ENCODE measurements around the gene KRT25.
"Not testable (repeated sequence)": the region's sequence is repeated elsewhere in the genome, so short reads cannot be mapped to it uniquely, and the experiment has no call there.

KRT25 gene

DNA sequence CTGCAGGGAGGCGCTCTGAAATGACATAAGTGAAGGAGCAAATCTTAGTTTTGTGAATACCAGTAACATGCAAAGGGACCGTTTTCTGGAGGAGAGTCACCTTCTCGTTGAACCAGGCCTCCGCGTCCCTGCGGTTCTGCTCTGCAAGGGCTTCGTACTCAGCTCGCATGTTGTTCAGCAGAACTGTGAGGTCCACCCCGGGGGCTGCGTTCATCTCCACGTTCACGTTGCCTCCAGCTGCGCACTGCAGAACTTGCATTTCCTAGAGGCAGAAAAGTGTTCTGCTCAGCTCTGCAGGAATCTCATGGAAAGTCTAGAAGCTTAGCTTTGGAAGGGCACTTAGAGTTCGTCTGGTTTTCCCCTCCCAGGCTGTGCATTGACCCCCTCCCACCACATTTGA is 4.1 kb downstream of the KRT25 start:
- H3K4me3 ChIP-seq (ENCODE audit: low read depth in 1 of 2, low read length in 2 of 2), result no peak overlapping the region
- no peaks in the 10 kb centered on the region for H3K4me1 ChIP-seq (ENCODE audit: control insufficient read depth in 1 of 2, insufficient read depth in 2 of 2, low read length in 2 of 2)
- no peaks in the 10 kb centered on the region for H3K27me3 ChIP-seq (ENCODE audit: low read depth, low read length)
- H3K9me3 ChIP-seq (ENCODE audit: control insufficient read depth in 1 of 2, low read length in 2 of 2), result no peaks in the 10 kb centered on the region
- H3K36me3 ChIP-seq (ENCODE audit: control insufficient read depth in 1 of 2, insufficient read depth in 2 of 2, low read length in 2 of 2), result no peaks in the 10 kb centered on the region
- no peak overlapping the region for H3K27ac ChIP-seq (ENCODE audit: low read length)

DNA sequence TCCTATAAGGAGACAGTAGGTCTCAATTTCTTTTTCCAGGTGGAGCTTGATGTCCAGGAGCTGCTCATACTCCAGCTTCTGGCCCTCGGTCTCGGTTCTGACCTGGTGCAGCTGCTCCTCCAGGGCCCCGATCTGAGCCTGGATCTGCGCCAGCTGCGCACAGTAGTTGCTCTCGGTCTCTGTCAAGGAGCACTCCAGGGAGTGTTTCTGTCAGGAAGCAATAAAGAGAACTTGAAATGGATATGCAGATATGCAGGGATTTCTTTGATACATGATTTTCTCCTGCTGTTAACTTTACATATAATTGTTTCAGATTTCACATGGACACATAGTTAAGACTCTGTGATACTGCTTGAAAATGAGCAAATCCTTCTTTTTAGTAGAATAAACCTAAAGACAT is 4.7 kb downstream of the KRT25 start:
- no peaks in the 10 kb centered on the region for H3K27me3 ChIP-seq (ENCODE audit: low read depth, low read length)
- no peaks in the 10 kb centered on the region for H3K4me1 ChIP-seq (ENCODE audit: control insufficient read depth in 1 of 2, insufficient read depth in 2 of 2, low read length in 2 of 2)
- no peak overlapping the region for H3K27ac ChIP-seq (ENCODE audit: low read length)
- no peaks in the 10 kb centered on the region for H3K9me3 ChIP-seq (ENCODE audit: control insufficient read depth in 1 of 2, low read length in 2 of 2)
- no peak overlapping the region for H3K4me3 ChIP-seq (ENCODE audit: low read depth in 1 of 2, low read length in 2 of 2)
- H3K36me3 ChIP-seq (ENCODE audit: control insufficient read depth in 1 of 2, insufficient read depth in 2 of 2, low read length in 2 of 2), result no peaks in the 10 kb centered on the region

DNA sequence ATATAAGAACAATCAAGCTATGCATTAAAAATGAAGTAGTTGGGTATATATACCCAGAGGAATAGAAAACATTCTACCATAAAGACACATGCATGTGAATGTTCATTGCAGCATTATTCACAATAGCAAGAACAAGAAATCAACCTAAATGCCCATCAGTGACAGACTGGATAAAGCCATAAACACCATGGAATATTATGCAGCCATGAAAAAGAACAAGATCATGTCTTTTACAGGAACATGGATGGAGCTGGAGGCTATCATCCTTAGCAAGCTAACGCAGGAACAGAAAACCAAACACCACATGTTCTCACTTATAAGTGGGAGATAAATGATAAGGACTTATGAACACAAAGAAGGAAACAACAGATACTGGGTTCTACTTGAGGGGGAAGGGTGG is 6.5 kb downstream of the KRT25 start:
- not testable (repeated sequence) for H3K4me3 ChIP-seq (ENCODE audit: low read depth in 1 of 2, low read length in 2 of 2); H3K4me1 ChIP-seq (ENCODE audit: control insufficient read depth in 1 of 2, insufficient read depth in 2 of 2, low read length in 2 of 2); H3K27ac ChIP-seq (ENCODE audit: low read length); H3K9me3 ChIP-seq (ENCODE audit: control insufficient read depth in 1 of 2, low read length in 2 of 2); H3K36me3 ChIP-seq (ENCODE audit: control insufficient read depth in 1 of 2, insufficient read depth in 2 of 2, low read length in 2 of 2); H3K27me3 ChIP-seq (ENCODE audit: low read depth, low read length)

DNA sequence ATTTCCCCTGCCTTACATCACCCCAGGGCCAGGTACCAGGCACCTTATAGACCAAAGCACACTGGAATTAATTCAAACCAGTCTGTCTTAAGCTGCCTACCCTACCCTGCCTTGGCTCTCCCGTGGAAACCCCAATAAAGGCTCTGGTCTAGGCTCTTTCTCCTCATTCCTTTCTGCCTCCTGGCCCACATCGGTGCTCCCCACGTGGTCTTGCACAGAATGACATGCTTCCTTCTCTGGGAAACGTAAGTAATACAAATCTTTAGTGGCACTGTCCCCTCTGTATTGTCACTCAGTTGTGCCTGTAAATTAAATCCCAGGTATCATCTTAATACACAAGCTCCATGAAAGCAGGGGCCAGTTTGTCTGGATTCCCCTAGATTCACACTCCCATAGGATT is 16.6 kb downstream of the KRT25 start:
- H3K9me3 ChIP-seq (ENCODE audit: control insufficient read depth in 1 of 2, low read length in 2 of 2), result no peaks in the 10 kb centered on the region
- no peak overlapping the region for H3K4me3 ChIP-seq (ENCODE audit: low read depth in 1 of 2, low read length in 2 of 2)

DNA sequence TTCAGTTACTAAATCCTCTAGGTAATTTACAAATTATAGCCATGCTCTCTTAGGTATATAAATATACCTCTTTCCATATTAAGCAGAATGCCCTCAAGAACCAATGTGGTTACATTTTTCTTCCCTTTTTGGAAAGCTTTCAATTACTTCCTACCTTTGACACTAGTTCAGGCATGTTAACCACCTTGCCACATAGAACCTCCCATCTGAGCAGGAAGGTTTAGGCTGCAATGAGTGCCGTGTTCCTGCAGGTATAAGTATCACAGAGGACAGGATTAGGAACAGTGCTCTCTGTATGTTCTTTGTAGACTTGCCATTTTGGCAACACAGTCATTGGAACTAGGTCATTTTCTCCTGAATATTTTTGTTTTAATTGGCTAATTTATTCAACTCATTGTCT is 20.1 kb downstream of the KRT25 start:
- Histone ChIP-seq H3K27ac (ENCODE audit: low read length) (no peak overlapping the region), H3K4me1 (ENCODE audit: control insufficient read depth in 1 of 2, insufficient read depth in 2 of 2, low read length in 2 of 2) (no peaks in the 10 kb centered on the region), H3K9me3 (ENCODE audit: control insufficient read depth in 1 of 2, low read length in 2 of 2) (no peaks in the 10 kb centered on the region)

More for the DNA sequence above, 16.6 kb downstream of the KRT25 start:
- Histone ChIP-seq H3K36me3 (ENCODE audit: control insufficient read depth in 1 of 2, insufficient read depth in 2 of 2, low read length in 2 of 2) (no peaks in the 10 kb centered on the region), H3K27ac (ENCODE audit: low read length) (no peak overlapping the region), H3K4me1 (ENCODE audit: control insufficient read depth in 1 of 2, insufficient read depth in 2 of 2, low read length in 2 of 2) (no peaks in the 10 kb centered on the region), H3K27me3 (ENCODE audit: low read depth, low read length) (no peaks in the 10 kb centered on the region)

DNA sequence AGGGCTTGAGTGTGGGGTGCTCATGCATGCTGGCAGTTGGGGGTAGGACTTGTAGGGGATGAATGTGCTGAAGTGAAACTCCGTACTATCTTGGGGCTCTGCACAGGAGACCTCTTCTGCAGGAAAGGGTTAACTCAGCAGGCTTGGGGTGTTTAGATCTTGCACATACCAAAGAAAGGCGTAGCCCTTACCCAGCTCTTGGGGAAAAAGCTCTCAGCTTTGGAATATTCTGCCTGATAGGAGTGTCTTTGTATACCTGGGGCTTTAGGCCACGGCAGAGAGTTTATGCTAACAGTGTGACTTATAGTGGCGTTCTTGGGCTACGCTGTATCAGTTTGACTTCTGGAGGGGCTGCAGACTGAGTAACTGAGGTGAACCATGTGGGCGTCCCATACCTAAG is 21.1 kb downstream of the KRT25 start:
- no peak overlapping the region for H3K27ac ChIP-seq (ENCODE audit: low read length)
- no peaks in the 10 kb centered on the region for H3K27me3 ChIP-seq (ENCODE audit: low read depth, low read length)
- no peaks in the 10 kb centered on the region for H3K36me3 ChIP-seq (ENCODE audit: control insufficient read depth in 1 of 2, insufficient read depth in 2 of 2, low read length in 2 of 2)
- no peaks in the 10 kb centered on the region for H3K9me3 ChIP-seq (ENCODE audit: control insufficient read depth in 1 of 2, low read length in 2 of 2)
- H3K4me1 ChIP-seq (ENCODE audit: control insufficient read depth in 1 of 2, insufficient read depth in 2 of 2, low read length in 2 of 2), result no peaks in the 10 kb centered on the region
- no peak overlapping the region for H3K4me3 ChIP-seq (ENCODE audit: low read depth in 1 of 2, low read length in 2 of 2)

More for the DNA sequence above, 20.1 kb downstream of the KRT25 start:
- H3K36me3 ChIP-seq (ENCODE audit: control insufficient read depth in 1 of 2, insufficient read depth in 2 of 2, low read length in 2 of 2), result no peaks in the 10 kb centered on the region
- no peak overlapping the region for H3K4me3 ChIP-seq (ENCODE audit: low read depth in 1 of 2, low read length in 2 of 2)
- no peaks in the 10 kb centered on the region for H3K27me3 ChIP-seq (ENCODE audit: low read depth, low read length)

DNA sequence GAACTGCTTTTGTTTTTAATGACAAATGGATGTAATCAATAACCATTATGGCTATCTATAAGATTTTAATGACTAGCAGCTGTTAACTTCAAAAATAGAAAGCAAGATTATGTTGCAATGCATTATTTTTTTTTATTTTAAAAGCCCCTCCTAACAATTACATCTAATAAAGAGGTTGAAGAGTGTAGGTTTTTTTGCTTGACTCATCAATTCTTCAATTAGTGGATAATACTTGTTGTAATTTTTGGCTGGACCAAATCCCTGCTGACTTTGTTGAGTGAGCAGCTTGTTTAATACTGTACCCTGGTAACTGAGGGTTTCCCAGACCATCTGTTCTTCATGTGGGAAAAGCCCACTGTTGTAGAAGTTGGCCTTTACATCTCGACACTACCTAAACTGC is 24.2 kb downstream of the KRT25 start:
- Histone ChIP-seq H3K36me3 (ENCODE audit: control insufficient read depth in 1 of 2, insufficient read depth in 2 of 2, low read length in 2 of 2) (no peaks in the 10 kb centered on the region), H3K27ac (ENCODE audit: low read length) (no peak overlapping the region), H3K9me3 (ENCODE audit: control insufficient read depth in 1 of 2, low read length in 2 of 2) (no peaks in the 10 kb centered on the region), H3K27me3 (ENCODE audit: low read depth, low read length) (no peaks in the 10 kb centered on the region), H3K4me1 (ENCODE audit: control insufficient read depth in 1 of 2, insufficient read depth in 2 of 2, low read length in 2 of 2) (no peaks in the 10 kb centered on the region), H3K4me3 (ENCODE audit: low read depth in 1 of 2, low read length in 2 of 2) (no peak overlapping the region)

DNA sequence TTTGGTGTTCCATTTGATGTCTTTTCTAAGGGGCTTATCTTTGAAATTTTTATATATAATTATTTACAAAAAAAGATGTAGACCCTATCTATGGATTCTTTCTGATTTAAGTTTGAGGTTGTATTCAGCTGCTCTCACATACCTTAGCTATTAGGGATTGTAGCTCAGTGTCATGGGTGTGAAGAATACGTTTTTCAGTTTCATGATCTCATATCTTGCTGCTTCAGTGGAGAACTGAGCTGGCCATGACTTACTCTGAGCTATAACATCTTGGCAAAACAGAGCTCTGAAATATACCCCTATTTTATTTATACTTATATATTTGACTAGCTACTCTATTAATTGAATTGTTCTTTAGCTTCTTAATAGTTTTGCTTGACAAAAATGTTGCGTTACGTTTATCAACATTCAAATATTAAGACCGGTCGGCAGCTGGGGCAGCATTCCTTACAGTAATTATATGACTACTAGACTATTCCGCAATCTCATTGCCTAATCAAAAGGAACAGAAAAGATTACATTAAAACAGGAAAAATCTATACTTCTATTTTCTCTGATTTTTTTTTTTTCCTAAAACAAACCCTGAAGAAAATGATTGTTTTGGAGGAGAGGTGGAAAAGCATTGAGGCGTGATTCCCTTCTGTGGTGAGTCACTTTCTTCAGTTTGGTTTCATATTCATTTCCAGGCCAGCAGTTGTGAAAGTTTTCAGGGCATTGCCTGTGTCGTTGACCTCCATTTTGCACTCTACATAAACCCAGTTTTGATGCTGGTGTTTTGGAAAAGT is 27.5 kb downstream of the KRT25 start:
- H3K36me3 ChIP-seq (ENCODE audit: control insufficient read depth in 1 of 2, insufficient read depth in 2 of 2, low read length in 2 of 2), result no peaks in the 10 kb centered on the region
- H3K4me3 ChIP-seq (ENCODE audit: low read depth in 1 of 2, low read length in 2 of 2), result no peak overlapping the region
- H3K27me3 ChIP-seq (ENCODE audit: low read depth, low read length), result no peaks in the 10 kb centered on the region
- H3K4me1 ChIP-seq (ENCODE audit: control insufficient read depth in 1 of 2, insufficient read depth in 2 of 2, low read length in 2 of 2), result no peaks in the 10 kb centered on the region
- no peak overlapping the region for H3K27ac ChIP-seq (ENCODE audit: low read length)
- no peaks in the 10 kb centered on the region for H3K9me3 ChIP-seq (ENCODE audit: control insufficient read depth in 1 of 2, low read length in 2 of 2)

DNA sequence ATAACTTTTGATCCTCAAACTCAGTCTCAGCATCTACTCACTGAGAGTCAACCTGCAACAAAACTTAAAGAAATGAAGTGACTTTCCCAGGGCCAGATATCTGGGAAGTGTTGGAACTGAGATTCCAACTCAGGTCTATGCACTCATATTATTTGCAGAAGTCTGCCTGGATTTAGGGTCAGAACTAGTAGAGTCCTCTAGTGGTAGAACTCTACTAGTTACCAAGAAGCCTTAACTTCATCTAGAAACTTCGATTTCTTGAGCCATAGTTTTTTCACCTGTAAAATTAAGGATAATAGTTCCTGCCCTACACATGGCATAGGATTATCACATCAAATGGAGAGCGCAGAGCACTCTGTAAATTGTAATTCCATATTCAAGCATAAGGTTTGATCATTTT is 28.2 kb downstream of the KRT25 start:
- Histone ChIP-seq H3K27me3 (ENCODE audit: low read depth, low read length) (no peaks in the 10 kb centered on the region), H3K4me1 (ENCODE audit: control insufficient read depth in 1 of 2, insufficient read depth in 2 of 2, low read length in 2 of 2) (no peaks in the 10 kb centered on the region), H3K27ac (ENCODE audit: low read length) (no peak overlapping the region), H3K4me3 (ENCODE audit: low read depth in 1 of 2, low read length in 2 of 2) (no peak overlapping the region), H3K36me3 (ENCODE audit: control insufficient read depth in 1 of 2, insufficient read depth in 2 of 2, low read length in 2 of 2) (no peaks in the 10 kb centered on the region), H3K9me3 (ENCODE audit: control insufficient read depth in 1 of 2, low read length in 2 of 2) (no peaks in the 10 kb centered on the region)

DNA sequence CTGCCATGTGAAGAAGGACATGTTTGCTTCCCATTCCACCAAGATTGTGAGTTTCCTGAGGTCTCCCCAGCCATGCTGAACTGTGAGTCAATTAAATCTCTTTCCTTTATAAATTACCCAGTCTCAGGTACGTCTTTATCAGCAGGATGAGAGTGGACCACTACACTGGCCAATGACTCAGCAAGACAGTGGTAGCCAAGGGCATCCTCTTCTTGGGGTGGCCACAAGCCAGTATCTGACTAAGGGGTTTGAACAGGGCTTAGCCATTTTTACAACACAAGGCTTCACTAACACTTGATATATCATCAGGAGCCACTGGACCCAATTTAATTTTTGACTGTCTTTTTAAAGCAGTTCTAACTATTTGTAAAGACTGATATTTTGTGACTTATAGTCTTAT is 30.5 kb downstream of the KRT25 start:
- no peaks in the 10 kb centered on the region for H3K36me3 ChIP-seq (ENCODE audit: control insufficient read depth in 1 of 2, insufficient read depth in 2 of 2, low read length in 2 of 2)
- no peaks in the 10 kb centered on the region for H3K4me1 ChIP-seq (ENCODE audit: control insufficient read depth in 1 of 2, insufficient read depth in 2 of 2, low read length in 2 of 2)
- H3K9me3 ChIP-seq (ENCODE audit: control insufficient read depth in 1 of 2, low read length in 2 of 2), result no peaks in the 10 kb centered on the region
- no peaks in the 10 kb centered on the region for H3K27me3 ChIP-seq (ENCODE audit: low read depth, low read length)
- H3K4me3 ChIP-seq (ENCODE audit: low read depth in 1 of 2, low read length in 2 of 2), result no peak overlapping the region
- H3K27ac ChIP-seq (ENCODE audit: low read length), result no peak overlapping the region

DNA sequence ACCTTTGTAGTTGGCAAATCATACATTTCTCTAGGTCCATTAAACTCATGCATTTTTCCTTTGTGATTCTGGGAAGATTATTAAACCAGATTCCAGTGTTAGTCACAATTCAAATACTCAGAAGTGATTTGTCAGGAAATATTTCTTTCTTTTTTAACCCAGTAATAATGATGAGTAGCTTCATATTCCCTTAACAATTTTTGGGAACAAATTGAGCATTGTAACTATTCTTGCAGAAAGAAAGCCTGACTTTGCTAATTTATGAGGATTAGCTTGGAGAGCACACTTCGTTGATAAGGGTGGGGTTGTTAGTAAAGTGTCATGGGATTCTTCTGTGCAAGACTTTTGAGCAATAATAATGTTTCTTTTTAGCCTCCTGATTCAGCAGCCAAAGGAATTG is 32.9 kb downstream of the KRT25 start:
- H3K4me1 ChIP-seq (ENCODE audit: control insufficient read depth in 1 of 2, insufficient read depth in 2 of 2, low read length in 2 of 2), result no peaks in the 10 kb centered on the region
- no peak overlapping the region for H3K4me3 ChIP-seq (ENCODE audit: low read depth in 1 of 2, low read length in 2 of 2)
- no peak overlapping the region for H3K27ac ChIP-seq (ENCODE audit: low read length)
- H3K27me3 ChIP-seq (ENCODE audit: low read depth, low read length), result no peaks in the 10 kb centered on the region
- H3K36me3 ChIP-seq (ENCODE audit: control insufficient read depth in 1 of 2, insufficient read depth in 2 of 2, low read length in 2 of 2), result no peaks in the 10 kb centered on the region
- H3K9me3 ChIP-seq (ENCODE audit: control insufficient read depth in 1 of 2, low read length in 2 of 2), result no peaks in the 10 kb centered on the region

DNA sequence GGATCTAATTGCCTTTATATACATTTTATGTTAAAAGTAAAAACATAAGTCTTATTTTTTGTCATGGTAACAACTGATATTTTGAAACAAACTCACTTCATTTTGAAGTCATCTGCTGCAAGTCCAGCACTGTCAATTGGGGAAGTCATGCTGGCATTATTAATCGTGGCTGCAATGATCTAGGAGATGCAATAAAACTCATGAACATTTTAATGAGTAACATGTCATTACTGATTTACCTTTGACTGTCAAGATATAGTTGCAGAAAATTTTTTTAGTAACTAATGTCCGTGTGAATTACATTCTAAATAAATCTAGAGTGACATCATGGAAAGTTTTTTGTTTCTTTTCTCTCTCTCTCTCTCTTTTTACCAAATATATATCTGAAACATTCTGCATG is 34.2 kb downstream of the KRT25 start:
- no peaks in the 10 kb centered on the region for H3K36me3 ChIP-seq (ENCODE audit: control insufficient read depth in 1 of 2, insufficient read depth in 2 of 2, low read length in 2 of 2)
- no peak overlapping the region for H3K27ac ChIP-seq (ENCODE audit: low read length)

More for the DNA sequence above, 34.2 kb downstream of the KRT25 start:
- no peak overlapping the region for H3K4me3 ChIP-seq (ENCODE audit: low read depth in 1 of 2, low read length in 2 of 2)
- H3K9me3 ChIP-seq (ENCODE audit: control insufficient read depth in 1 of 2, low read length in 2 of 2), result no peaks in the 10 kb centered on the region
- H3K4me1 ChIP-seq (ENCODE audit: control insufficient read depth in 1 of 2, insufficient read depth in 2 of 2, low read length in 2 of 2), result no peaks in the 10 kb centered on the region
- H3K27me3 ChIP-seq (ENCODE audit: low read depth, low read length), result no peaks in the 10 kb centered on the region

Data from muscle layer of duodenum (tissue), 2 donors.